CD4-positive, alpha-beta T cell treated with Interleukin-17A for 4 hours (primary cell): Measurements from ENCODE around the gene MMP10.

Experiments
- DNase-seq: peaks from one replicate; pipeline ENCODE4 v3.0.0-alpha.2; 2020; ENCODE audit warnings: mixed read lengths

MMP10 gene

GRCh38 chr11:102722821-102723220 is 57.6 kb downstream of the MMP10 start:
- DNase-seq = no peak
